GM12878 (cell line): Measurements from ENCODE around the gene DHCR24. TPM values are rescaled to one million over a fixed set of nuclear protein-coding genes. Genes with fewer than 3 reads are reported as not detected.

Source experiments
- ATAC-seq: fragments of 200-7000 bp; cut with Tn5 transposase; 3 replicates; pipeline ENCODE4 v1.9.1; 2020; ENCODE audit warnings: mild to moderate bottlenecking, moderate library complexity
- BruUV-seq: library from RNA; stranded (reverse); fragments of 400-500 nt; replicated peaks from 2 replicates; lab custom pipeline; 2021; lab: Mats Ljungman, UMichigan
- CTCF ChIA-PET: fragments of 300-600 bp; sonication (Branson Sonifier 250); formaldehyde crosslinking; extraction: SDS; loops from one replicate; lab custom pipeline; 2021; ENCODE audit warnings: inconsistent platforms; lab: Yijun Ruan, JAX
- POLR2A ChIA-PET: fragments of 350-600 bp; formaldehyde crosslinking; extraction: SDS; loops from one replicate; lab custom pipeline; 2021; ENCODE audit warnings: inconsistent platforms; lab: Charles Lee
- RAD21 ChIA-PET: fragments of 300-600 bp; sonication (Branson Sonifier 250); formaldehyde crosslinking; loops from one replicate; lab custom pipeline; 2023; ENCODE audit warnings: antibody characterized with exemption; ENCODE audit not compliant: unreplicated experiment; lab: Charles Lee
- SMC1A ChIA-PET: fragments of 300-600 bp; sonication (Branson Sonifier 250); formaldehyde crosslinking; loops from one replicate; lab custom pipeline; 2023; ENCODE audit not compliant: unreplicated experiment, uncharacterized antibody; lab: Charles Lee
- DNase-seq: peaks from one replicate; pipeline ENCODE4 v3.0.0-alpha.2; 2011; ENCODE audit warnings: low read depth, low spot score
- FAIRE-seq: peaks from 3 replicates; lab custom pipeline; 2011; peaks lifted over from hg19 to GRCh38; lab: Jason Lieb, UNC
- H2AFZ ChIP-seq: 2 replicates; pipeline ENCODE4 v1.6.0; 2011; ENCODE audit warnings: low read depth, low read length, control low read depth; ENCODE audit not compliant: control insufficient read depth
- H3K27ac ChIP-seq: 2 replicates; pipeline ENCODE4 v1.5.1; 2011; ENCODE audit warnings: control low read depth; ENCODE audit not compliant: control insufficient read depth, insufficient read depth
- H3K27me3 ChIP-seq, 2 experiments: replicated peaks in 1 of 2; 2 replicates each; pipeline versions ENCODE4 v1.6.0 to v1.6.1; 2011; ENCODE audit warnings: low read length in 1 of 2; ENCODE audit not compliant: control insufficient read depth in 2 of 2, insufficient read depth in 2 of 2
- H3K36me3 ChIP-seq, 2 experiments: 2 replicates each; pipeline ENCODE4 v1.5.1; 2011; ENCODE audit warnings: low read length in 1 of 2; ENCODE audit not compliant: control insufficient read depth in 2 of 2, insufficient read depth in 2 of 2
- H3K4me1 ChIP-seq: 2 replicates; pipeline ENCODE4 v1.6.1; 2011; ENCODE audit warnings: mild to moderate bottlenecking, low read length, moderate library complexity, mixed read lengths; ENCODE audit not compliant: control insufficient read depth, insufficient read depth
- H3K4me2 ChIP-seq: 2 replicates; pipeline ENCODE4 v1.6.0; 2011; ENCODE audit warnings: control low read depth; ENCODE audit not compliant: control insufficient read depth, insufficient read depth
- H3K4me3 ChIP-seq: fragments of 200-600 bp; sonication (generic); 2 replicates; pipeline ENCODE4 v1.5.1; 2016
- H3K79me2 ChIP-seq: 2 replicates; pipeline ENCODE4 v1.6.0; 2011; ENCODE audit warnings: low read length; ENCODE audit not compliant: control insufficient read depth, insufficient read depth
- H3K9ac ChIP-seq: 2 replicates; pipeline ENCODE4 v1.8.0; 2011; ENCODE audit warnings: low read length, control low read depth, mixed read lengths; ENCODE audit not compliant: control insufficient read depth, insufficient read depth
- H3K9me3 ChIP-seq: replicated peaks from 3 replicates; pipeline ENCODE4 v1.5.1; 2011; ENCODE audit warnings: mild to moderate bottlenecking, low read length; ENCODE audit not compliant: control insufficient read depth, insufficient read depth
- H4K20me1 ChIP-seq: 2 replicates; pipeline ENCODE4 v1.6.0; 2011; ENCODE audit not compliant: control insufficient read depth, insufficient read depth
- NFXL1 ChIP-seq: fragments of 450-650 bp; IDR thresholded peaks from 2 replicates; pipeline ENCODE4 v1.6.1; 2017; ENCODE audit warnings: antibody characterized with exemption, mild to moderate bottlenecking, borderline replicate concordance
- RELA ChIP-seq: fragments of 450-650 bp; IDR thresholded peaks from 2 replicates; pipeline ENCODE4 v1.8.0; 2014; ENCODE audit warnings: borderline replicate concordance; ENCODE audit not compliant: partially characterized antibody
- WGBS: methylation state at CpG from one replicate; pipeline ENCODE4 v1.1.6; 2016; ENCODE audit warnings: low lambda C conversion rate; ENCODE audit not compliant: insufficient replicate concordance, insufficient coverage; ENCODE audit errors: missing lambda C conversion rate; 5-methylcytosine and 5-hydroxymethylcytosine counted together
- in situ Hi-C: fragments of 300-500 bp; cut with MboI; formaldehyde crosslinking; loops from 9 replicates; pipeline ENCODE4 v1.14.3; 2018; ENCODE audit warnings: mixed read lengths
- intact Hi-C: fragments of 100-400 bp; cut with micrococcal nuclease; formaldehyde crosslinking; loops from one replicate; pipeline ENCODE4 v1.14.2; 2022; ENCODE audit not compliant: unreplicated experiment
- polyA plus RNA-seq, 11 experiments: library from polyadenylated mRNA; depleted of rRNA in 4 of 11; unstranded in 6 of 11; stranded (reverse) in 5 of 11; fragments of >200 nt; fragmentation: Nextera tagmentation in 4 of 11; fragmentation: Illumina TruSeq in 1 of 11; extraction: Ambion mirVana in 4 of 11; extraction: Trizol in 1 of 11; gene quantifications; 1 replicate in 1 of 11; 2 replicates in 10 of 11; pipeline versions ENCODE4 v1.2.1 to v1.2.3, GENCODE V29; 2011 to 2016; ENCODE audit warnings: inconsistent platforms in 2 of 11, missing spikeins in 2 of 11, low read depth in 1 of 11
- total RNA-seq, 4 experiments: library from RNA; depleted of rRNA in 3 of 4; stranded (reverse); fragments of >200 nt in 3 of 4; fragmentation: Illumina TruSeq in 1 of 4; extraction: Trizol in 1 of 4; gene quantifications; 2 replicates each; pipeline versions ENCODE4 v1.2.1 to v1.2.3, GENCODE V29; 2013 to 2021
- TF ChIP-seq, protein P1 (sequence below): fragments of 450-650 bp; IDR thresholded peaks from 2 replicates; pipeline ENCODE4 v1.6.1; 2018; ENCODE audit warnings: borderline replicate concordance, mild to moderate bottlenecking; ENCODE audit not compliant: partially characterized antibody
- TF ChIP-seq, protein P2 (sequence below): fragments of 450-650 bp; formaldehyde crosslinking; IDR thresholded peaks from 2 replicates; pipeline ENCODE4 v1.5.0; 2022; ENCODE audit warnings: mild to moderate bottlenecking, missing genetic modification characterization

The DHCR24 gene
- total and polyA plus RNA-seq, 10 of the 15 experiments (the other 5 are each of a cell fraction or from before 2014, with no cell fraction given), result 23.3 to 169 (median 120) TPM

DNA sequence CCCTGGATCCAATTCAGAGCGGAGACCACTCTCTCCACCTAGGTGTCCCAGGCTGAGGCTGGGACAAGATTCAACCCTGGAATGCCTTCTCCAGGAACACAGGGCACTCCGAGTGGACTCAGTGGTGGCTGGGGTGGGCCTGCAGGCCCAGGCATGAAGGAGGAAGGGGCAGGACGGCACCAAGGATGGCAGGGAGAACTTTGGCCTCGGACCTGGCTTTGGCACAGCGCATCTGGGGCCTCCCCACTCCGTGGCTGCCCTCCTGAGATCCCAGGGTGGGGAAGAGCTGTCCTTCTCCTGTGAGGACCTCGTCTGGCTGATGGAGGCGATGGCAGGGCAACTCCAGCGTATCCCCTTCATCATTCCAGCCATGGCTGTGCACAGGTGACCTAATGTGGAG, 35.6 kb downstream of the DHCR24 start (continued):
- TF ChIP-seq, protein P1, sequence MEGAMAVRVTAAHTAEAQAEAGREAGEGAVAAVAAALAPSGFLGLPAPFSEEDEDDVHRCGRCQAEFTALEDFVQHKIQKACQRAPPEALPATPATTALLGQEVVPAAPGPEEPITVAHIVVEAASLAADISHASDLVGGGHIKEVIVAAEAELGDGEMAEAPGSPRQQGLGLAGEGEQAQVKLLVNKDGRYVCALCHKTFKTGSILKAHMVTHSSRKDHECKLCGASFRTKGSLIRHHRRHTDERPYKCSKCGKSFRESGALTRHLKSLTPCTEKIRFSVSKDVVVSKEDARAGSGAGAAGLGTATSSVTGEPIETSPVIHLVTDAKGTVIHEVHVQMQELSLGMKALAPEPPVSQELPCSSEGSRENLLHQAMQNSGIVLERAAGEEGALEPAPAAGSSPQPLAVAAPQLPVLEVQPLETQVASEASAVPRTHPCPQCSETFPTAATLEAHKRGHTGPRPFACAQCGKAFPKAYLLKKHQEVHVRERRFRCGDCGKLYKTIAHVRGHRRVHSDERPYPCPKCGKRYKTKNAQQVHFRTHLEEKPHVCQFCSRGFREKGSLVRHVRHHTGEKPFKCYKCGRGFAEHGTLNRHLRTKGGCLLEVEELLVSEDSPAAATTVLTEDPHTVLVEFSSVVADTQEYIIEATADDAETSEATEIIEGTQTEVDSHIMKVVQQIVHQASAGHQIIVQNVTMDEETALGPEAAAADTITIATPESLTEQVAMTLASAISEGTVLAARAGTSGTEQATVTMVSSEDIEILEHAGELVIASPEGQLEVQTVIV, result no peak
- TF ChIP-seq NFXL1 (no peak), RELA (no peak)

DNA sequence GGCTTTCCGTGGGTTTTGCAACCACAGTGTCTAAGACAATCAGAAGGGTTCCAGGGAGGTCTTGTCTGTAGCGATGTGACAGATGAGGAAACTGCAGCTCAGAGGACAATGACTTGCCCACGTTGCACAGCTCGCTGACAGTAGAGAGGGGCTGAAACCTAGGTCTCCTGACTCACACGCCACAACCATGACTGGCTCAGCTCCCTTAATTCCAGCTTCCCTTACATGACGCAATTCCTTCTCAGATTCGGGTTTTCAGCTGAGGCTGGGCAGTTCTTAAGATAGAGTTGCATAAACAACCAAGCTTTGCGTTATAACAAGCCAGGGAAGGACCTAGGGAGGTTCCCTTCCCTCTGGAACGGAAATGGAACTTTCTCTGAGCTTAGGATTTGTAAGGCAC, 36.3 kb downstream of the DHCR24 start:
- Histone ChIP-seq H3K27ac (no peak overlapping the region), H3K79me2 (no peaks in the 10 kb centered on the region), H3K4me2 (no peak overlapping the region), H4K20me1 (no peaks in the 10 kb centered on the region), H3K36me3 (peaks cover 32 to 48% of the 10 kb centered on the region in 2 experiments), H3K4me3 (no peak overlapping the region), H3K9me3 (no peaks in the 10 kb centered on the region), H3K9ac (no peak overlapping the region), H2AFZ (no peak overlapping the region), H3K27me3 (no peaks in the 10 kb centered on the region), H3K4me1 (no peaks in the 10 kb centered on the region)
- FAIRE-seq (no peak), ATAC-seq (no peak), DNase-seq (no peak)
- ChIA-PET SMC1A (no interaction called here), RAD21 (no interaction called here), POLR2A (no interaction called here), CTCF (no interaction called here)
- TF ChIP-seq, protein P2, sequence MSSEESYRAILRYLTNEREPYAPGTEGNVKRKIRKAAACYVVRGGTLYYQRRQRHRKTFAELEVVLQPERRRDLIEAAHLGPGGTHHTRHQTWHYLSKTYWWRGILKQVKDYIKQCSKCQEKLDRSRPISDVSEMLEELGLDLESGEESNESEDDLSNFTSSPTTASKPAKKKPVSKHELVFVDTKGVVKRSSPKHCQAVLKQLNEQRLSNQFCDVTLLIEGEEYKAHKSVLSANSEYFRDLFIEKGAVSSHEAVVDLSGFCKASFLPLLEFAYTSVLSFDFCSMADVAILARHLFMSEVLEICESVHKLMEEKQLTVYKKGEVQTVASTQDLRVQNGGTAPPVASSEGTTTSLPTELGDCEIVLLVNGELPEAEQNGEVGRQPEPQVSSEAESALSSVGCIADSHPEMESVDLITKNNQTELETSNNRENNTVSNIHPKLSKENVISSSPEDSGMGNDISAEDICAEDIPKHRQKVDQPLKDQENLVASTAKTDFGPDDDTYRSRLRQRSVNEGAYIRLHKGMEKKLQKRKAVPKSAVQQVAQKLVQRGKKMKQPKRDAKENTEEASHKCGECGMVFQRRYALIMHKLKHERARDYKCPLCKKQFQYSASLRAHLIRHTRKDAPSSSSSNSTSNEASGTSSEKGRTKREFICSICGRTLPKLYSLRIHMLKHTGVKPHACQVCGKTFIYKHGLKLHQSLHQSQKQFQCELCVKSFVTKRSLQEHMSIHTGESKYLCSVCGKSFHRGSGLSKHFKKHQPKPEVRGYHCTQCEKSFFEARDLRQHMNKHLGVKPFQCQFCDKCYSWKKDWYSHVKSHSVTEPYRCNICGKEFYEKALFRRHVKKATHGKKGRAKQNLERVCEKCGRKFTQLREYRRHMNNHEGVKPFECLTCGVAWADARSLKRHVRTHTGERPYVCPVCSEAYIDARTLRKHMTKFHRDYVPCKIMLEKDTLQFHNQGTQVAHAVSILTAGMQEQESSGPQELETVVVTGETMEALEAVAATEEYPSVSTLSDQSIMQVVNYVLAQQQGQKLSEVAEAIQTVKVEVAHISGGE, result no peak
- intact Hi-C loops (no loop called here), in situ Hi-C loops (no loop called here)
- 91% methylated on average over 9 of the region's 9 CpGs for WGBS
- BruUV-seq, result no TSS peak
